ENCODE data around the gene PTGES2.

The PTGES2 gene

DNA sequence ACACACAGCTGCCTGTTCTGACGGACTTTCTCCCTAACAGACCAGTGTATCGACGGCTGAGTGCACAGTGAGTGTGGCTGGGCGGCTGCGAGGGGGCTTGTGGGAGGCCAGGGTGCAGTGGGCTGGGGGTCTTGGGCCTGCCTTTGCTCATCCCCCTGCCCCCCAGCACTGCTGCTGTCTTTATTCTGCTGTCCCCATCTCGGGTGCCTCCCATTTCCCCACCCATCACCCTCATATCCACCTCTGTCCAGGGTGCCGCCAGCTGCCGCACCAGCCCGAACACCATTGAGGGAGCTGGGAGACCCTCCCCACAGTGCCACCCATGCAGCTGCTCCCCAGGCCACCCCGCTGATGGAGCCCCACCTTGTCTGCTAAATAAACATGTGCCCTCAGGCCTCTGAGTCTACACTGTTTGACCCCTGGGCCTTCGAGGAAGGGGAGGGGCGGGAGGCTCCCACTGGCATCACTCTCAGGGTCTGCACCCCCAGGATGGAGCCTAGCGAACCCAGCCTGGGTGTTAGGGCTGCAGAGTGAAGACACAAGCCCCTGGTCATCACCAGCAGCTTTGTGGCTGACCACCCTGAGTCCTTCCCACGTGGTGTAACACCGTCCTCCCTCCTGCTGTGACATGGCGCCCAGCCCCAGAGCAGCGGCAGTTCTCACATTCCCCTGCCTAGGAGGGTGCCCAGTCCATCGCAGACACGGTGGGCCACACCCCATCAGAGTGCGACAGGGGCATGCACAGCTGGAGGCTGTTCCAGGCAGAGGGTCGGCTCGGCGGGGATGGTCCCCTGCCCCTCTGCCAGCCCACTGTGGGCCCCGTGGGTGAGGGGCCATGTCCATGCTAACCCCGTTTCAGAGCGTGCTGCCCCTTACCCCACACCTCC lies 25.8 kb upstream of the PTGES2 start:
- DNase-seq = no peak

DNA sequence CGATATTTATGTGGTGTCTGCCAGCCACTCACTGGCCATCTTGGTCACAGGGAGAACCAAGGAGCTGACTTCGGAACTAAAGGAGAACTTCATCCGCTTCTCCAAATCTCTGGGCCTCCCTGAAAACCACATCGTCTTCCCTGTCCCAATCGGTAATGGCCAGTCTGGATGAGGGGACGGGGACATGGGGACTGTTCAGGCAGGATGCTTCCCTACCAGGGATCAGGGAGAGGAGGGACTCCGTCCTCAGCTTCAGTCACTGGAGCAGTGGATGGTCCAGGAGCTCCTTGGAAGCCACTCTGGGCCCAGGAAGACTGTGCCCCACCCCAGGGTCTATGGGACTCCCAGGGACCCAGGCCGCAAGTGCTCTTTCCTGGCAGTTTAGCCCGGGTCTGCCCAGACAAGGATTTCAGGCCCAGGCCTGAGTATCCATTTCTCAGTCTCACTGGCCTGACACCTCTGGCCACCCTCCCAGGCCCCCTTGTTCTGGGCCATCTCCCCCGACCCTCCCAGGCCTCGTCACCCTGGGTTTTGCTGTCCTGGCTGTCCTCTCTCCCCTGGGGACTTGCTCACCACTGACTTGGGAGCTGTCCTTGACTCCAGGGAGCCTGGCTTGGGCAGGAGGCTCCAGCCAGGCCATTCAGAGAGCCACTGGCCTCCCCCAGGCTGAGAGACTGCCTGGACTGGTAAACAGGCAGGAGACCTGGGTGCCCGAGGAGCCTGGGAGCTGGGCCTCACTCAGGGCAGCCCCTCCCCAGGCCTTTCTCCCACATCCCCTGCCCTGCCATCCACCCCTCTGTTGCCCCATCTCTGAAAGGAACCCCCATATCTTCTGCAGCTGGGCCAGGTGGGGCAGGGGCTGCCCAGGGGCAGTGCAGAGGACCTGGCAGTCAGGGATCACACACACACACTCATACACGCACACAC lies 24.9 kb upstream of the PTGES2 start:
- DNase-seq = no peak

DNA sequence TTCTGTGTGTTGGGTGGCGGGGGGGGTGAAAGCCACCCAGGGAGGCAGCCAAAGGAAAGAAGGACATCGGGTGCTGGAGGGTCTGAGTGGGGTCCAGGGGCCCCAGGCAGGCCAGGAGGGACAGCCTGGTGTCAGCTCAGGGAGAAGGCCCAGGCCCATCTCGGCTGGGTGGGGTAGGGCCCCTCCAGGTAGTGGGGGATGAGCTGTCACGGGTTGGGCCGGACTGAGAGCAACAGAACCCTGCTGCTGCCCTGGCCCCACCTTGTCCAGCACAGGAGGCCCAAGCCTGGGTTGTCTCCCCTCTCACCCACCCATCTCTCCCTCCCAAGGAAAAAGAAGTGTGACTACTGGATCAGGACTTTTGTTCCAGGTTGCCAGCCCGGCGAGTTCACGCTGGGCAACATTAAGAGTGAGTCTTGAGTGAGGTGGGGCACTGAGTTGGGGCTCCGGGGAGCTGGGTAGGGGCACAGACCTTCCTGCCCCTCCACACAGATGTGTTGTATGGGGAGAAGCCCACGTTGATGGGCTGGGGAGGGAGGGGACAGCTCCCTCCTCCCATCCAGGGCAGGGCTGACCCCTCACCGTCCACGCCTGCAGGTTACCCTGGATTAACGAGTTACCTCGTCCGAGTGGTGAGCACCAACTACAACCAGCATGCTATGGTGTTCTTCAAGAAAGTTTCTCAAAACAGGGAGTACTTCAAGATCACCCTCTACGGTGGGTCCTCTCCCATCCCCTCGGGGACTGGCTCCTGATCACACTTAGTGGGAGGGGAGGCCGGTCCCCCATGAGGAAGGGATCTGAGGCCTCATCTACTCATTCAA lies 24.0 kb upstream of the PTGES2 start:
- no peak for DNase-seq

DNA sequence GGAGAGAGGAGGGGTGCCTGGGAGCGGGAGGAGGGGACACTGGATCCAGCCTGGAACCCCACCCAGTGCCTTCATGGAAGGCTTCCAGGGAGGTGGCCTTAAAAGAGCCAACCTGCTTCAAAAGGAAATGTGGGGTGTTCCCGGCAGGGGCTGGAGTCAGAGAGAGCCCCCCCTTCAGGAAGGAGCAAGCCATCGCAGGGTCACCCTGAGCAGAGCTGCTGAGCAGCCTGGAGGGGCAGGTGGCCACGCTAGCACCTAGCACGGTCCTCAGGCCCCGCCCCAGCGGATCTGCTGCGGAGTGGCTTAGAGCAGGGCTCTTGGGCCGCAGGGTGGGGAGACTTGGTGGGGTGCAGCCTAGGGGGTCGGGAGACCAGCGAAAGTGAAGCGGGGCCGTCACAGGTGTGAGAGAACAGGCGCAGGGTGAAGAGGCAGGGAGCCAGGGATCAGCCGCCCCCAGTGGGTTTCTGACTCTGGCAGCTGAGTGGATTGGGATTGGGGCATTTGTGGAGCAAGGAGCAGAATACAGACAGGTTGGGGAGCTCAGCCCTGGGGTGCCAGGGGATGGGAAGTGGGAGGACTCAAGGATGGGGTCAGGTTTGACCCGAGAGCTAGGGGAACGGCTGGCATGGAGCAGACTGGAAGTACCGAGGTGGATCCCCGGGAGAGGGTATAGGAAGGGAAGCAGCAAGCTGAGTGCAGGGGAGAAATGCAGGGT lies 23.2 kb upstream of the PTGES2 start:
- no peak for DNase-seq

DNA sequence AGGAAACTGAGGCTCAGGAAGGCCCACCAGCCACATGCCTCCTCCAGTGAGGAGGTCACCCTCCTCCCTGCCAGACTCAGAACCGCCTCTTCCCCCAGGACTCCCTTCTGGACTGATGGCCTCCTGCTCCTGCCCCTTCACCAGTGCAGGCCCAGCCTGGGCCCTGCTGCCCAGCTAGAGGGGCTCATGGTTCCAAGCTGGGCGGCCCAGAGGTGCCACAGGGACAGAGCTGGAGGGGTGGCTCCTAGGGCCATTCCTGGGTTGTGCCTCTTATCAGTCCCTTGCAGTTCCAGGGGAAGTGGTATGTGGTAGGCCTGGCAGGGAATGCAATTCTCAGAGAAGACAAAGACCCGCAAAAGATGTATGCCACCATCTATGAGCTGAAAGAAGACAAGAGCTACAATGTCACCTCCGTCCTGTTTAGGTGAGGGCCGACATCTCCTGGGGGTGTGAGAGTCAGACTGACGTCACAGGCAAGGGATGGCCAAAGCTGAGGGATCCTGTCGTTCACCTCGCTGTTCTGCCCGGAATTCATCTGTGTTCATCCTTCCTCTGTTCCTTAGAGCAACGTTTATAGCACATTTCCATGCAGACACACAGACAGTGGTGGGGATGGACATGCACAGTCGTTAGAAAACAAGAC lies 22.5 kb upstream of the PTGES2 start:
- DNase-seq = no peak

DNA sequence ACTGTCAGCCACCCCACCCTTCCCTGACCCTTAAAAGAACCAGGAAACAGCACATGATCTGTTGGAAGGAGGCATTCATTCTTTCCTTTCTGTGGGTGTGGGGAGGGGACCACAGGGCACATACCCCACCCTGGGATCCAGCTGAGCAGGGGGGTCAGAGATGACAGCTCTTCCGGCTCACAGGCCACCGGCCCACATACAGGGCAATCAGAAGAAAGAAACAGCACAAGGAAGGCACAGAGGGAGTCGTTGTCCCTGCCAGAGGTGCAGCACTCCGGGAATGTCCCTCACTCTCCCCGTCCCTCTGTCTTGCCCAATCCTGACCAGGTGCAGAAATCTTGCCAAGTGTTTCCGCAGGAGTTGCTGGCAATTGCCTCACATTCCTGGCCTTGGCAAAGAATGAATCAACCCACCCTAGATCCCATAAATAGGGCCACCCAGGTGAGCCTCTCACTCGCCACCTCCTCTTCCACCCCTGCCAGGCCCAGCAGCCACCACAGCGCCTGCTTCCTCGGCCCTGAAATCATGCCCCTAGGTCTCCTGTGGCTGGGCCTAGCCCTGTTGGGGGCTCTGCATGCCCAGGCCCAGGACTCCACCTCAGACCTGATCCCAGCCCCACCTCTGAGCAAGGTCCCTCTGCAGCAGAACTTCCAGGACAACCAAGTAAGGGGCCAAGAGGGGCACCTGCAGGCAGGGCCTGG lies 21.6 kb upstream of the PTGES2 start, which contains the start of gene LCN2:
Gene LCN2 (plus strand): TSS at position 453 of the 701 bp plus-strand sequence. CDS start 73 bp downstream, at position 526.
- no peak for DNase-seq

DNA sequence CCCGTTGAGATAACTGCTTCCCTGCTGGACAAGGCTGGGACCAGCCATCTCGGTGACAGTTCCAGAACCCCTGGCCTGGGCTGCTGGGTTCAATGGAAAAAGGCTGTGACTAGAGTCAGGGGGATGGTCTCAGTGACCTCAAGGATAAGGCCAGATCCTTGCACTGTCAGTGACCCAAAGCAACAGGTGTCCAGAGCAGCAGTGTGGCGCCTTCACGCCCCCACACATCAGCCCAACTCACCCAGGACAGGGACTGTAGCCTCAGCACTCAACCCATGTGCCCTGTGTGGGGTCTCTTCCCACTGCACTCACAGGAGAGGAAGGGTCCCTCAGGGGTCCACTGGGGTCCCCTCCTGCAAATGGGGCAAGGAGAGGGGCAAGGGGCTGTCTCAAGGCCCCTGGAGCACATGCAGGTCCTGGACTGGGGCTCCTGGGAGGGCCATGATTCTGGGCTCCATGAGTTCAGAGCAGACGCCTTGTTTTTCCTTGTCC lies 21.0 kb upstream of the PTGES2 start:
- no peak for DNase-seq

DNA sequence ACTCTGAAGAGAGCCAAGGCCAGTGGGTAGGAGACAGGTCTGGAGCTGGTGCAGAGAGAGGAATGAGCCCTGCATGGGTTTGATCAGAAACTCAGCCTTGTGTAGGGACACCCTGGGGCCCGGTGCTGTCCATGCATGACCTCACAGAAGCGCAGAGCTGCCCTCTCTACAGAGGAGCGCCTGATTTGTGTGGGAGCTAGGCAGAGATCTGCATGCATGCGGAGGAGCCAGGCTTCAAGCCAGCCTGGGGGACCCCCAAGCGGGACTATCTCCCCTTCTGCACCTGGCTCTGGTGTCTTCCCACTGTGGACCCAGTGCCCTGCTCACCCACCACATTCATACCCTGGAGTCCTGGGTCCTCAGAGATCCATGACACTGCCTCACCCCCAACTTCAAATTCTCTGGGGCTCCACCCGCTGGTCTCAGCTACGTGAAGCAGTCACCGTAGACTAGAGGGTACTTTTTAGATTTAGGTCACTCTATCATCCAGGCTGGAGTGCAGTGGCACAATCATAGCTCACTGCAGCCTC lies 19.1 kb upstream of the PTGES2 start:
- DNase-seq = no peak

DNA sequence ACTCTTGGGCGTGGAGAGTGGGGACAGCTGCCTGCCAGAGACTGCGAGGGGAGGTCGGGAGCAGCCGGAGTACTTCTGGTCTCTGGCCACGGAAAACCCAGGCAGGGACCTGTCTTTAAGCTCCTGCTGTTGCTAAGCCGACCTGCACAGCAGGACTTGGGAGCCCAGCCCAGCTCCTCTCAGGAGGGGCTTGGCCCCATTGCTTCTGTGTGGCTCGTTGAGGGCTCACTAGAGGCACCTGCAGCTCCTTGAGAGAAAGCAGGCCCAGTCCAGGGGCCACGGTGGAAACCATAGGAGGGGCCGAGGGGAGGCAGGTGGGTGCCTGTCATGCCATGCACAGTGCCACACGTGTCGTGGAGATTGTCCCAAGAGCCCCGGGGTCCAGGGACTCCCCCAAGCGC lies 18.4 kb upstream of the PTGES2 start:
- no peak for DNase-seq

DNA sequence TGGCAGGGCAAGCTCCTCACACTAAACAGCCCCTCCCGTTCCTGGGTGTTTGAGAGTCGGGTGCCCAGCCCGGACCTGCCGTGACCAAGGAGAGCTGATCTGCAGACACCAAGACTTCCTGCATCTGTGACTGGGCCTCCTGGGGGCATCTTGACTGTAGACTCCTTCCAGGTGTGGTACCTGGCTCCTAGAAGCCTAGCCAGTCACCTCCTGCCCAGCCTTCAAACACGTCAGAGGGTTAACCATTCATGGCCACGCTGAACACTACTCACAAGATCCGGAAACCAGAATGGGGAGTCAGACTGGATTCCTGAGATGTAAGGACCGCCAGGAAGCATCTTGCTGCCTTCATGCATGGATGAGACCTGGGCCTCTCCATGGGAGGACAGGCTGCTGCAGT lies 18.0 kb upstream of the PTGES2 start:
- no peak for DNase-seq

DNA sequence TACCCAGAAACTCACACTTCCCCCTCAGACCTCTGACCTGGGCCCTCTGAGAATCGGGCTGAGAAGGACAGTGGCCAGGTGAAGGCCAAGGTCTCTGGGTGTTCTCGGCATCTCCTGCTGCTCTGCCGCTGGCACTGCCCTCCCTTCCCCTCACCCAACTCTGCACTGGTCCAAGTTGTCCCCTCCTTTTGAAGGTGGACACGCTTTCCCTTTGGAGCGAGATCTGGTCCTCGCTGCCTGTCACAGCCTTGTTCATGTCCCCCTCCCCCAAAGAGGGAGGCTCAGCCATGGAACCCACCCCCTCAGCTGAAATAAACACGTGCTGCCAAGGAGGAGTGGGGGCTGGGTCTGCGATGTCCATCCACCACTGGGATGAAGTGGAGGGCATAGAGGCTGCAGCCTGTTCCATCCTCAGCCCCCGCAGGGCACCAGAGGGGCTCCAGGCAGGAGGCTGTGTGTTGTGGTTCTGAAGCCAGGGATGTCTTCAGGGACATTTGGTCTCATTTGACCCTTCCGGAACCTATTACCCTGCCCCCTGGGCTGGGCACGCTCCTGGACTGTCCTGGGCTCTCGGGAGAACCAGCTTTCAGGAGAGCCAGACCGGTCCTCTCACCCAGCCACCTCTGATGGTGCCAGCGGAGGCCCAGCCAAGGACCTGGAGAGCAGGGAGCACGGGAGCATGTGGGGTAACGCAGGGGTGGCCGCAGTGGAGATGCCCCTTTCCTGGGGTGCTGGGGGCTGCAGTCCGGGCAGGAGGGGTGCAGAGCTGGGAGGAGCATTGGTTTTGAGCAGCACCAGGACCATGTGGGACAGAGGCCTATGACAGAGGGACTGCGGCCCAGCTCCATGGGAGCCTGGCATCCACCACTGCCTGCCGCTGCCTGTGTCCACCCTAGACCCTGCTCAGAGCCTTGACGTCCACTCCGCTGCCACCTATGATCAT lies 17.0 kb upstream of the PTGES2 start:
- DNase-seq = no peak

DNA sequence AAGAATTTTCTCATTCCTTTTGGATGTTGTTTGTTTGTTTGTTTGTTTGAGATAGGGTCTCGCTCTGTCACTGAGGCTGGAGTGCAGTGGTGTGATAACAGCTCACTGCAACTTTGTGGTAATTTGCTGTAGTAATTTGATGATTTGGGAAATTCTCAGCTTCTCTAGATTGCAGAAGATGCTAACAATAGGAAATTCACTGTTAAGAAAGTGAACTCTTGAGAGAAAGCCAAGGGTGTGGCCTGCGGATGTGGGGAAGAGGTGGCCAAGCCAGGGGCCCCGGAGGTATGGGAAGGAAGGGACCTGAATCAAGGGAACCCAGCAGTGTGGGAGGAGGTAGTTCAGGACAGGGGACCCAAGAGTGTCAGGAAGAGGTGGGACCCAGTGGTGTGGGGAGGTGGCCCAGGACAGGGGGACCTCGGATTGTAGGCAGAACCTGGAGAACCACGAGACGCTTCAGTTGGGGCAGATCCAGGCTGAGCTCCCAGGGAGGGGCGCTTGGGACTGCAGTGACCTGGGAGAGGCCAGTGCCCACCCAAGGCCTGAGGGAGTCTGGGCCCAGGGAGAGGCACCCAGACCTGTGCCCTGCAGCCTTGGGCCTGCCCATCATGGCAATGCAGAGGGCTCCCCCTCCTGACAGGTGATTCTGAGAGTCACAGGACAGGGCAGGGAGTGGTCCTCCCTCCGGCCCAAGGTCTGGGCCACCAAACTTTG lies 16.2 kb upstream of the PTGES2 start:
- DNase-seq = no peak

DNA sequence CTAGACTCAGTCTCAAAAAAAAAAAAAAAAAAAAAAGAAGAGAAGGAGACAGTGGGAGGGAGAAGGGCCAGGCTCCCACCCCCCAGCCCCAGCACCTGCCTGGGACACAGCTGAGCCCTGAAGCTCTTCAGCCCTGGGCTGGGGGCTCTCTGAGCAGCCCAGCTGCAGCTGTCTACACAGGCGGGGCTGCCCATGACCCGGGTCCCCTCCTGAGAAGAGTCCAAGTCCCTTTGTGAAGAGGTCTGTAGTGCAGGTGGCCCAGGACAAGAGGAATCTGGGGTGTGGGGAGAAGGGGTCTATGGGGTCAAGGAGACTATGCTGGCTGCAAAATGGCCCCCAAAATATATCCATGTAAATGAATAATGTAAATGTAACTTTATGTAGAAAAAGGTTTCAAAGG lies 15.1 kb upstream of the PTGES2 start:
- no peak for DNase-seq

DNA sequence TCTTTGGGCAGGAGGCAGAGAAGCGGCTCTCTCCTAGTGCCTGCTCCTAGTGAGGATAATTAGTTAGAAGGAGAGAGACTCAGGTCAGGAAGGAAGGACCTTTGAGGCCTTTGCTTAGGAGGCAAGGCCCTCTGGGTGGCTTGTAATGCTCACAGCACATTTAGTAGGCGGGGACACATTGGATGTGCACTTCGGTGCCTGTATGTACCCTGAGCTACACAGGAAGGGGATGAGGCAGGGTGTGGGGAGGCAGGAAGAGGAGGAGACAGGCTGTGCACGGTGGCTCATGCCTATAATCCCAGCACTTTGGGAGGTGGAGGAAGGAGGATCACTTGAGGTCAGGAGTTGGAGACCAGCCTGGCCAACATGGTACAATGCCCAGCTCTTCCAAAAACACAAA lies 14.5 kb upstream of the PTGES2 start:
- DNase-seq = no peak

DNA sequence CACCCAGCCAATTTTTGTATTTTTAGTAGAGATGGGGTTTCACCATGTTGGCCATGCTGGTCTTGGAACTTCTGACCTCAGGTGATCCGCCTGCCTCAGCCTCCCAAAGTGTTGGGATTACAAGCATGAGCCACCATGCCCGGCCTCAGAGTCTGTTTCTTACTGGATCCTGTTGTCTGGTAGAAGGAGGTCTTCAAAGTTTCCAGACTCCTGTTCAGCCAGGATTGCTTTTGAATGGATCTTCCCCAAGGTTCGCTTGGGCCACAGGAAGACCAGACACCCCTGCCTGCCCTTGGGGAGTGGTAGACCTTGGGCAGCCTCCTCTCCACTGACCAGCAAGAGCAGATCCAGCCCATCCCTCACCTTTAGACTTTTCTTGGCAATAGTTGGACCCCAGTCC lies 14.1 kb upstream of the PTGES2 start:
- no peak for DNase-seq

DNA sequence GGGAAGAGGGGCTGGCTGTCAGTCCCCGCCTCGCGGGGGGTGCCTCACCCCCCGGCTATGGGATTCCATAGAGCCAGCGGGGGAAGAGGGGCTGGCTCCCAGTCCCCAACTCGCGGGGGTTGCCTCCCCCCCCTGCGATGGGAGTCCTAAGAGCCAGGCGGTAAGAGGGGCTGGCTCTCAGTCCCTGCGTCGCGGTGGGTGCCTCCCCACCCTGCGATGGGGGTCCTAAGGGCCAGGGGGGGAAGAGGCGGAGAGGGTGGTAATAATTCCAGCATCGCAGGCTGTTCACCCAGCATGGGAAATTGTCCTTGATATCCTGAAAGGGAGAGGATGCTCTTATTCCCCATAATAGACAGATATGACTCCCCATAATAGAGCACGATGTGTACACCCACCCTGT lies 12.1 kb upstream of the PTGES2 start:
- DNase-seq = no peak

DNA sequence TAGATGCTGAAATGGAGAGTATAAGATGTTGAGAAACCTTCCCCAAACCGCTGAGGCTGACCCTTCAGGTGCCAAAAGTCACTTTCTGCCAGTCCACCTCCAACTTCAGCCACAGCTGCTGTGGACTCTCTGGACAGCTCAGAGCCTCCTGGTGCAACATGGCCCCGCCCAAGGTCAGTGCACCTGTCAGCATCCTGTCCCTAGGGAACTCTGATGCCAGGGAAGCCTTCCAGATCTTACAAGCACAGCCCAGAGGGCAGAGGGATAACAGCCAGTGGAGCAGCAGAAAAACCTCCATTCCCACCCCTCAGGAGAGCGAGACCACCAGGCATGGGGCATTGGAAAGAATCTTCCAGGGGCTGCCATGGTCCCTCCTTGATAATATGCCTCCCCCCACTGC lies 10.5 kb upstream of the PTGES2 start:
- no peak for DNase-seq
